Measurements from ENCODE around the gene KDM4B.

Gene KDM4B

DNA sequence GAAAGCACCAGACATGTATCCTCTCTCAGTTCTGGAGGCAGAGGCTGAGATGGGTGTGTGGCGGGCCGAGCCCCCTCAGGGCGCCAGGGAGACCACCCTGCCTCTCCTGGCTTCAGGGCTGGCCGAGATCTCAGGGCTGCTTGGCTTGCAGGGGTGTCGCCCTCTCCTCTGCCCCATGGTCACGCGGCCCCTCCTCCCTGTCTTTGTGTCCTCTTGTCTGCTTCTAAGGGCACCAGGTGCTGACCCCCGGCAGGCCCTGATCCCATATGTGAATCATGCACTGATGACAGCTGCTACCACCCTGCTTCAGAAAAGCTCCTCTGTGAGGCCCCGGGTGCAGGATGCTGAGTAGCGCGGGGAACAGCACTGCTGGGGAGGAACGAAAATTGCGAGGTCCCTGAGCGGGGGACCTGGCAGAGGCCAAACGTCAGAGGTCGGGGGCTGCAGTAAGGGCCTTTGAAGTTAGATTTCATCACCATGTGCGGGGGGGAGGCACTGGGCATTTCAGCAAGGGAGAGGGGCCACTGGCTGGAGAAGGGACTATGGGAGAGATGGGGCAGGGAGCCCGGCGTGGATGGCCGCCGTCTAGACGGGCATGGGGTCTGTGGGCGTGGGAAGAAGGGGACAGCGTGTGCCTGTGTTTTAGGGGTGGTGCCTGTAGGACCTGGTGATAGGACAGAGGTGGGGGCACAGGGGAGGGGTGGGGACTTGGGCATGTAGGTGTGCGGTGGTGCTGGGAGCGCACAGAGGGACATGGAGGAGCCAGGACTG, 125.2 kb downstream of the KDM4B start:
- Histone ChIP-seq H3K36me3 (ENCODE audit: control insufficient read depth in 1 of 2, insufficient read depth in 2 of 2, low read length in 2 of 2) (peaks cover 14 to 26% of the 10 kb centered on the region in 2 donors), H3K4me3 (ENCODE audit: low read depth in 1 of 2, low read length in 2 of 2) (no peak overlapping the region), H3K9me3 (ENCODE audit: control insufficient read depth in 1 of 2, low read length in 2 of 2) (peaks cover 9 to 10% of the 10 kb centered on the region in 2 donors), H3K9ac (ENCODE audit: low read depth in 1 of 2, low read length in 2 of 2) (no peak overlapping the region), H3K4me1 (ENCODE audit: control insufficient read depth in 1 of 2, insufficient read depth in 2 of 2, low read length in 2 of 2) (no peaks in the 10 kb centered on the region), H3K27me3 (ENCODE audit: control insufficient read depth in 1 of 2, insufficient read depth in 2 of 2, low read length in 2 of 2) (no peaks in the 10 kb centered on the region), H3K27ac (ENCODE audit: low read depth, low read length) (no peak overlapping the region)

- Histone ChIP-seq H3K9ac (ENCODE audit: low read depth in 1 of 2, low read length in 2 of 2) (no peak overlapping the region), H3K4me1 (ENCODE audit: control insufficient read depth in 1 of 2, insufficient read depth in 2 of 2, low read length in 2 of 2) (no peaks in the 10 kb centered on the region), H3K9me3 (ENCODE audit: control insufficient read depth in 1 of 2, low read length in 2 of 2) (peaks cover 18% of the 10 kb centered on the region in 2 donors), H3K27me3 (ENCODE audit: control insufficient read depth in 1 of 2, insufficient read depth in 2 of 2, low read length in 2 of 2) (no peaks in the 10 kb centered on the region), H3K4me3 (ENCODE audit: low read depth in 1 of 2, low read length in 2 of 2) (no peak overlapping the region), H3K27ac (ENCODE audit: low read depth, low read length) (no peak overlapping the region), H3K36me3 (ENCODE audit: control insufficient read depth in 1 of 2, insufficient read depth in 2 of 2, low read length in 2 of 2) (peaks cover 19 to 29% of the 10 kb centered on the region in 2 donors)
Observed at GRCh38 chr19:5094768-5095567, 126.1 kb downstream of the KDM4B start.

GRCh38 chr19:5095568-5095850, 126.6 kb downstream of the KDM4B start:
- Histone ChIP-seq H3K4me3 (ENCODE audit: low read depth in 1 of 2, low read length in 2 of 2) (no peak overlapping the region), H3K27ac (ENCODE audit: low read depth, low read length) (no peak overlapping the region), H3K27me3 (ENCODE audit: control insufficient read depth in 1 of 2, insufficient read depth in 2 of 2, low read length in 2 of 2) (no peaks in the 10 kb centered on the region), H3K9me3 (ENCODE audit: control insufficient read depth in 1 of 2, low read length in 2 of 2) (peaks cover 18 to 24% of the 10 kb centered on the region in 2 donors), H3K36me3 (ENCODE audit: control insufficient read depth in 1 of 2, insufficient read depth in 2 of 2, low read length in 2 of 2) (peaks cover 20 to 29% of the 10 kb centered on the region in 2 donors), H3K4me1 (ENCODE audit: control insufficient read depth in 1 of 2, insufficient read depth in 2 of 2, low read length in 2 of 2) (no peaks in the 10 kb centered on the region), H3K9ac (ENCODE audit: low read depth in 1 of 2, low read length in 2 of 2) (no peak overlapping the region)

DNA sequence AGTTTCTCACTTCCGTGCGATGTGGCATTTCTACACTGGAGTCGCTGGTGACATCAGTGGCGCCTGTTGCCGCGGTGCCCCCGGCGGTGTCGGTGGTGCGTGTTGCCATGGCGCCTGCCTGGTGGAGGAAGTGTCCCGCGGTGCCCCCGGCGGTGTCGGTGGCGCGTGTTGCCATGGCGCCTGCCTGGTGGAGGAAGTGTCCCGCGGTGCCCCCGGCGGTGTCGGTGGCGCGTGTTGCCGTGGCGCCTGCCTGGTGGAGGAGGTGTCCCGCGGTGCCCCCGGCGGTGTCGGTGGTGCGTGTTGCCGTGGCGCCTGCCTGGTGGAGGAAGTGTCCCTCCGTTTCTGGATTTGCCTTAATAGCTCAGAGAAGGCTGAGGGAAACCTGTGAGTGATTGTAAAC, 127.6 kb downstream of the KDM4B start:
- H3K27me3 ChIP-seq (ENCODE audit: control insufficient read depth in 1 of 2, insufficient read depth in 2 of 2, low read length in 2 of 2), result no peaks in the 10 kb centered on the region
- H3K4me3 ChIP-seq (ENCODE audit: low read depth in 1 of 2, low read length in 2 of 2), result no peak overlapping the region
- H3K9ac ChIP-seq (ENCODE audit: low read depth in 1 of 2, low read length in 2 of 2), result no peak overlapping the region
- peaks cover 20 to 29% of the 10 kb centered on the region in 2 donors for H3K36me3 ChIP-seq (ENCODE audit: control insufficient read depth in 1 of 2, insufficient read depth in 2 of 2, low read length in 2 of 2)
- H3K9me3 ChIP-seq (ENCODE audit: control insufficient read depth in 1 of 2, low read length in 2 of 2), result peaks cover 18 to 24% of the 10 kb centered on the region in 2 donors
- no peaks in the 10 kb centered on the region for H3K4me1 ChIP-seq (ENCODE audit: control insufficient read depth in 1 of 2, insufficient read depth in 2 of 2, low read length in 2 of 2)
- no peak overlapping the region for H3K27ac ChIP-seq (ENCODE audit: low read depth, low read length)

DNA sequence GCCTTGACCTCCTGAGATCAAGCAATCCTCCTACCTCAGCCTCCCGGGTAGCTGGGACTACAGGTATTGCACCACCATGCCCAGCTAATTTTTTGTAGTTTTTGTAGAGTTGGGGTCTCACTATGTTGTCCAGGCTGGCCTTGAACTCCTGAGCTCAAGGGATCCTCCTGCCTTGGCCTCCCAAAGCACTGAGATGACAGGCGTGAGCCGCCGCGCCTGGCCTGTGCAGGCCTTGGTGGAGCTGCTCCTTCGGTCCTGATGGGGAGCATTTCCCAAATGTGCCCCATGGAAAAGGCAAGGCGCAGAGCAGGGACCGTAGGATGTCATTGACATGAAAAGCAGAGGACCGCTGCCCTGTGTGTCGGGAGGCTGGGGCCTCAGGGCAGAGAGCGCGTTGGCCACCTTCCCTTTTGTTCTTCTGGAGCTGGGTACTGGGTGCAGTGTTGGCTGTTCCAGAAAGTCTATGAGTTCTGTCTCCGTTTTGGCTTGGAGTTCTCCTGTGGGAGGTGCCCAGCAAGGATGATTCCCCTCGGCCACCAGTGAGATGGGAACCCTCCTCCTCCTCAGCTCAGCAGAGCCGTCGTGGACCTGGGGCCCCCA, 128.5 kb downstream of the KDM4B start:
- Histone ChIP-seq H3K9ac (ENCODE audit: low read depth in 1 of 2, low read length in 2 of 2) (no peak overlapping the region), H3K4me1 (ENCODE audit: control insufficient read depth in 1 of 2, insufficient read depth in 2 of 2, low read length in 2 of 2) (no peaks in the 10 kb centered on the region), H3K36me3 (ENCODE audit: control insufficient read depth in 1 of 2, insufficient read depth in 2 of 2, low read length in 2 of 2) (peaks cover 20 to 29% of the 10 kb centered on the region in 2 donors), H3K4me3 (ENCODE audit: low read depth in 1 of 2, low read length in 2 of 2) (no peak overlapping the region), H3K9me3 (ENCODE audit: control insufficient read depth in 1 of 2, low read length in 2 of 2) (peaks cover 18 to 24% of the 10 kb centered on the region in 2 donors), H3K27ac (ENCODE audit: low read depth, low read length) (no peak overlapping the region), H3K27me3 (ENCODE audit: control insufficient read depth in 1 of 2, insufficient read depth in 2 of 2, low read length in 2 of 2) (no peaks in the 10 kb centered on the region)

DNA sequence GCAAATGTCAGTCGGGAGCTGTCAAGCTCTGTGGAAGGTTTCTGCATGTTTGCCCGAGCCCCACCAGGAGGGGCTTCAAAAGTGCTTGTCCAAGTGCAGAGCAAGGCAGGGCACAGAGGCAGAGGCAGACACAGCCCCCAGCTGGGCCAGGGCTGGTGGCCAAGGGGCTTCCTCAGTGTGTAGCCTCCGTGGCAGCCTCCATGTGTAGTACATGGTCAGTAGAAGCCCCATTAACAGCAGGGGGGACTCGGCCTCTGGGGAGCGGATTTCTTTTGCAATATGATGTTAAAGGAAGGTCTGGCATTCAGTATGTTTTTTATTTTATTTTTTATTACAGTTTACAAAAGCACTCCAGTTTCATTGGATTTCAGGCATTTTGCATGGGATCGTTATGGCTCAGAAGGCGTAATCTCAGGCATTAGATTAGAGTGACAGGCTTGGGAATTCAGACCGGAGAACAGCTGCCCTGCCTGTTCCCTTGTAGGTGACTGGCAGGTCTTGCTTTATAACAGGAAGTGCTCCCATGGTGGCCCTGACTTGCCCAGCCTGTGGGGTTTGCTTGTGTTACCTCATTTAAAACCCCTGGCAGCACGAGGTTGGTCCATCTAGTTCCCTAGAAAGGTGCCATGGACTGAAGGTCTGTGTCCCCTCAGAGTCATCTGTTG, 129.2 kb downstream of the KDM4B start:
- Histone ChIP-seq H3K36me3 (ENCODE audit: control insufficient read depth in 1 of 2, insufficient read depth in 2 of 2, low read length in 2 of 2) (peaks cover 20 to 29% of the 10 kb centered on the region in 2 donors), H3K9ac (ENCODE audit: low read depth in 1 of 2, low read length in 2 of 2) (no peak overlapping the region), H3K27me3 (ENCODE audit: control insufficient read depth in 1 of 2, insufficient read depth in 2 of 2, low read length in 2 of 2) (no peaks in the 10 kb centered on the region), H3K4me3 (ENCODE audit: low read depth in 1 of 2, low read length in 2 of 2) (no peak overlapping the region), H3K27ac (ENCODE audit: low read depth, low read length) (no peak overlapping the region), H3K4me1 (ENCODE audit: control insufficient read depth in 1 of 2, insufficient read depth in 2 of 2, low read length in 2 of 2) (no peaks in the 10 kb centered on the region), H3K9me3 (ENCODE audit: control insufficient read depth in 1 of 2, low read length in 2 of 2) (peaks cover 18 to 24% of the 10 kb centered on the region in 2 donors)

DNA sequence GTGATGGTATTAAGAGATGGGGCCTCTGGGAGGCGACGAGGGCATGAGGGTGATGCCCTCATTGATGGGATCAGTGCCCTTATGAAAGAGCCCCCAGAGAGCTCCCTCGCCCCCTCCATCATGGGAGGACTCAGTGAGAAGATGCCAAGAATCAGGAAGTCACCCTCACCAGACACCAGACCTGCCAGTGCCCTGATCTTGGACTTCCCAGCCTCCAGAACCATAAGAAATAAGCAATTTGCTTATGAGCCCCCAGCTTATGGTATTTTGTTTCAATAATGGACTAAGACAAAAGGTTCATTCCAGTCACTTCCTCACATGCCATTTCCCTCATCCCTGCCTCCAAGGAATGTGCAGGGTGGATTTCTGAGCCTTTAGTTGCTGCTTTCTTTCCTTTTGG, 129.7 kb downstream of the KDM4B start:
- Histone ChIP-seq H3K9ac (ENCODE audit: low read depth in 1 of 2, low read length in 2 of 2) (no peak overlapping the region), H3K4me1 (ENCODE audit: control insufficient read depth in 1 of 2, insufficient read depth in 2 of 2, low read length in 2 of 2) (no peaks in the 10 kb centered on the region), H3K9me3 (ENCODE audit: control insufficient read depth in 1 of 2, low read length in 2 of 2) (peaks cover 18 to 24% of the 10 kb centered on the region in 2 donors), H3K27ac (ENCODE audit: low read depth, low read length) (no peak overlapping the region), H3K27me3 (ENCODE audit: control insufficient read depth in 1 of 2, insufficient read depth in 2 of 2, low read length in 2 of 2) (no peaks in the 10 kb centered on the region), H3K4me3 (ENCODE audit: low read depth in 1 of 2, low read length in 2 of 2) (no peak overlapping the region), H3K36me3 (ENCODE audit: control insufficient read depth in 1 of 2, insufficient read depth in 2 of 2, low read length in 2 of 2) (peaks cover 20 to 25% of the 10 kb centered on the region in 2 donors)

DNA sequence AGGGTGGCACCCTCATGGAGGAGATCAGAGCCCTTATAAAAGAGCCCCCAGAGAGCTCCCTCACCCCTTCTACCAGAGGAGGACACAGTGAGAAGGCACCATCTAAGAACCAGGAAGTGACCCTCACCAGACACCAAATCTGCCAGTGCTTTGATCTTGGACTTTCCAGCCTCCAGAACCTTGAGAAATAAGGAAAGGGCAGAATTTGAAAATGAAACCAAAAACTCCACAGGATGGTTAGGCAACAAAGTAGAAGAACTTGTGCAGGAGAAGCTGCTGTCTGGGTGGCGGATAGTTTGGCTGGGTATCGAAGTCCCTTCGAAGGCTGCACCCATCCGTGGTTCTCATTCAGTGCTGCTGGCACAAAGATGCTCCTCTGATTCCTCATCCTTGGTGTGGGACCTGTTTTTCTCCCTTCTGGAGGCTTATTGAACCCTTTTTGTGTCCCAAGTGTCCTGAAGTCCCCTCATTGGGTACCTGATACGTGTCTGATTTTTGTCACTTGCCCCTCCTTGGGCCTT, 130.8 kb downstream of the KDM4B start:
- Histone ChIP-seq H3K27ac (ENCODE audit: low read depth, low read length) (no peak overlapping the region), H3K9me3 (ENCODE audit: control insufficient read depth in 1 of 2, low read length in 2 of 2) (peaks cover 18 to 24% of the 10 kb centered on the region in 2 donors), H3K9ac (ENCODE audit: low read depth in 1 of 2, low read length in 2 of 2) (no peak overlapping the region), H3K27me3 (ENCODE audit: control insufficient read depth in 1 of 2, insufficient read depth in 2 of 2, low read length in 2 of 2) (no peaks in the 10 kb centered on the region), H3K4me3 (ENCODE audit: low read depth in 1 of 2, low read length in 2 of 2) (no peak overlapping the region), H3K36me3 (ENCODE audit: control insufficient read depth in 1 of 2, insufficient read depth in 2 of 2, low read length in 2 of 2) (peaks cover 20 to 22% of the 10 kb centered on the region in 2 donors), H3K4me1 (ENCODE audit: control insufficient read depth in 1 of 2, insufficient read depth in 2 of 2, low read length in 2 of 2) (peaks cover 0 to 5% of the 10 kb centered on the region in 2 donors)

- Histone ChIP-seq H3K4me3 (ENCODE audit: low read depth in 1 of 2, low read length in 2 of 2) (no peak overlapping the region), H3K4me1 (ENCODE audit: control insufficient read depth in 1 of 2, insufficient read depth in 2 of 2, low read length in 2 of 2) (peaks cover 0 to 9% of the 10 kb centered on the region in 2 donors), H3K36me3 (ENCODE audit: control insufficient read depth in 1 of 2, insufficient read depth in 2 of 2, low read length in 2 of 2) (peaks cover 19 to 23% of the 10 kb centered on the region in 2 donors), H3K9me3 (ENCODE audit: control insufficient read depth in 1 of 2, low read length in 2 of 2) (peaks cover 18 to 24% of the 10 kb centered on the region in 2 donors), H3K9ac (ENCODE audit: low read depth in 1 of 2, low read length in 2 of 2) (no peak overlapping the region), H3K27me3 (ENCODE audit: control insufficient read depth in 1 of 2, insufficient read depth in 2 of 2, low read length in 2 of 2) (no peaks in the 10 kb centered on the region), H3K27ac (ENCODE audit: low read depth, low read length) (no peak overlapping the region)
Observed at GRCh38 chr19:5101871-5102270, 133.0 kb downstream of the KDM4B start.

Measured in duodenal mucosa (tissue), 2 donors.